ENCODE results near the gene OPRD1. TPM values are rescaled to one million over a fixed set of nuclear protein-coding genes. Genes with fewer than 3 reads are reported as not detected.

Gene OPRD1
- total RNA-seq, 1 donor from 2014 or later = not detected

DNA sequence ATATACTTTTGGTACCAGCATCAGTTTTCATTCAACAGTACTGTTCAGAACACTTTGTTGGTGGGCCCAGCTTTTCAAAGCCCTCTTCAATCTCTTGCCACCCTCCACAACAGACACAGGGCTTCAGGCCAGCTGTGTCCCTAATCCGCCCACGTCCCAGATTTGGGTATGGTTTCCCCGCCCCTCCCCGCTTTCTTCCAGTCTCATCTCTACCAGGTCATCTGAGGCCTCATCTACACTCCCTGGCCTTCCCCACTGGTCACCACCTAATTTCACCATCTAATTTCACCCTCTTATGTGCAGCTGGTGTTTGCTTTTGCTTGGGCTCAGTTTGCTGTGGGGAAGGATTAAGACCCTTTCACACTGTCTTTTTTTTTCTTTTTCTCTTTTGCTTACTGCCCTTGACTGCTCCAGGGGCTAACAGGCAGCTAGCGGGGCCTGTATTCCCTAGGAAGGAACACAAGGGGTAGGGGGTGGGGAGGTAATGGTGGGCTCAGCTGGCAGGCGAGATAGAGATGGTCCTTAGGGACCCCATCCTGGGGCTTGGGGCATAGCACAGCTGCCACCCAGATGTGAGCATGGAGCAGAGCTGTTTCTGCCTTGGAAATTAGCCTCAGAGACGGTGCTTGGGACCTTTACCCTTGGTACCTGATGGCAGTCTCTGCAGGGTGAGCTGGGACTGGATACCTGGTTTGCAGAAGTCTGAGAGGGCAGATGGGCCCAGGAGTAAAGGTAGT is 98.6 kb downstream of the OPRD1 start:
- DNase-seq (ENCODE audit: low spot score in 2 of 2) = no peak
- no peak for TF ChIP-seq CTCF (IDR thresholded peaks at IDR 0.05)
- Histone ChIP-seq H3K36me3 (no peaks in the 10 kb centered on the region), H3K9me3 (no peaks in the 10 kb centered on the region), H3K4me1 (peaks cover 0 to 4% of the 10 kb centered on the region in 2 donors), H3K27ac (no peak overlapping the region), H3K27me3 (no peaks in the 10 kb centered on the region), H3K4me3 (no peak overlapping the region)
- intact Hi-C loops (cut with DNase I) = loop anchor here (10.0 kb wide), 2 partner anchors 214 to 266 kb away; partner anchors contain the start of genes RNU11, TAF12 and TMEM200B

- no peaks in the 10 kb centered on the region for H3K27me3 ChIP-seq
- intact Hi-C loops (cut with DNase I) = loop anchor here (1.0 to 10.0 kb wide), 3 partner anchors 27 to 269 kb away; partner anchors contain the start of genes RNU11, TAF12 and TMEM200B
- peaks cover 0 to 4% of the 10 kb centered on the region in 2 donors for H3K4me1 ChIP-seq
- no peaks in the 10 kb centered on the region for H3K36me3 ChIP-seq
- no peak for TF ChIP-seq CTCF (IDR thresholded peaks at IDR 0.05)
- no peaks in the 10 kb centered on the region for H3K9me3 ChIP-seq
- peak overlapping the region; percentile 44 to 63 for H3K27ac ChIP-seq
- H3K4me3 ChIP-seq = peak overlapping the region; percentile 53 to 84
- no peak for DNase-seq (ENCODE audit: low spot score in 2 of 2)
Observed at GRCh38 chr1:28913786-28914227, 101.8 kb downstream of the OPRD1 start.

- H3K4me1 ChIP-seq = peaks cover 0 to 4% of the 10 kb centered on the region in 2 donors
- H3K9me3 ChIP-seq = no peaks in the 10 kb centered on the region
- intact Hi-C loops (cut with DNase I) = loop anchor here (1.0 to 10.0 kb wide), 3 partner anchors 27 to 270 kb away; partner anchors contain the start of genes RNU11, TAF12 and TMEM200B
- DNase-seq (ENCODE audit: low spot score in 2 of 2) = peak; percentile 58 to 94
- H3K27ac ChIP-seq = peak within 1 kb of the TSS; percentile 44 to 63
- no peaks in the 10 kb centered on the region for H3K27me3 ChIP-seq
- no peak for TF ChIP-seq CTCF (IDR thresholded peaks at IDR 0.05)
- peak within 1 kb of the TSS; percentile 53 to 84 for H3K4me3 ChIP-seq
- H3K36me3 ChIP-seq = no peaks in the 10 kb centered on the region
Observed at GRCh38 chr1:28914228-28915030, 102.5 kb downstream of the OPRD1 start, which contains the start of gene EPB41. EPB41 (plus strand) TSS chr1:28914569; CDS start chr1:28987438, 72,869 bp downstream.

- H3K4me1 ChIP-seq = peaks cover 0 to 4% of the 10 kb centered on the region in 2 donors
- no peaks in the 10 kb centered on the region for H3K27me3 ChIP-seq
- no peak for TF ChIP-seq CTCF (IDR thresholded peaks at IDR 0.05)
- peak overlapping the region; percentile 53 to 84 for H3K4me3 ChIP-seq
- no peak overlapping the region for H3K27ac ChIP-seq
- intact Hi-C loops (cut with DNase I) = loop anchor here (10.0 kb wide), 2 partner anchors 210 to 270 kb away; partner anchors contain the start of genes RNU11, TAF12 and TMEM200B
- no peak for DNase-seq (ENCODE audit: low spot score in 2 of 2)
- H3K36me3 ChIP-seq = no peaks in the 10 kb centered on the region
- no peaks in the 10 kb centered on the region for H3K9me3 ChIP-seq
Observed at GRCh38 chr1:28915031-28915895, 103.3 kb downstream of the OPRD1 start.

DNA sequence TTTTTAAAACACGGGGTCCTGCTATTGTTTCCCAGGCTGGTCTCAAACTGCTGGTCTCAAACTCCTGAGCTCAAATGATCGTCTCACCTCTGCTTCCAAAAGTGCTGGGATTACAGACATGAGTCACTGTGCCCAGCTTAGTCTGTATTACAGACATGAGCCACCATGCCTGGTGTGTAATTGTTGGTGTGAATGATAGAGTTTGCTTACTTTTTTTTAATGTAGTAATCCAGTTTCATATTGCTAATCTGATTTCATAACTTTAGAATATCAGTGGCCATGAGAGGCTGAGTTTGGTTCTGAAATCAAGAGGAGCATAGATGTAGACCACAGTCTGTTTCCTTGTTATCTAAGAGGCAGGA is 105.8 kb downstream of the OPRD1 start:
- no peak for TF ChIP-seq CTCF (IDR thresholded peaks at IDR 0.05)

More for the DNA sequence above, 105.8 kb downstream of the OPRD1 start:
- Histone ChIP-seq H3K4me3 (no peak overlapping the region), H3K9me3 (no peaks in the 10 kb centered on the region), H3K36me3 (no peaks in the 10 kb centered on the region), H3K27me3 (no peaks in the 10 kb centered on the region), H3K4me1 (peaks cover 0 to 4% of the 10 kb centered on the region in 2 donors), H3K27ac (no peak overlapping the region)
- intact Hi-C loops (cut with DNase I) = loop anchor here (10.0 kb wide), 2 partner anchors 207 to 273 kb away; partner anchors contain the start of genes RNU11, TAF12 and TMEM200B
- no peak for DNase-seq (ENCODE audit: low spot score in 2 of 2)

Measured in ascending aorta (tissue), 2 donors.